ENCODE measurements around the gene EXOC4.
"Not testable (repeated sequence)": the region's sequence is repeated elsewhere in the genome, so short reads cannot be mapped to it uniquely, and the experiment has no call there.

EXOC4 gene

GRCh38 chr7:133320891-133321290, 68.0 kb downstream of the EXOC4 start:
- no peak for DNase-seq

GRCh38 chr7:133321366-133321765, 68.5 kb downstream of the EXOC4 start:
- DNase-seq = not testable (repeated sequence)

- not testable (repeated sequence) for DNase-seq
These were observed 73.9 kb downstream of the EXOC4 start for GRCh38 chr7:133326745-133327144.

GRCh38 chr7:133328021-133328420, 75.1 kb downstream of the EXOC4 start:
- DNase-seq = not testable (repeated sequence)

GRCh38 chr7:133330085-133330484, 77.2 kb downstream of the EXOC4 start:
- no peak for DNase-seq

- DNase-seq = no peak
These were observed 79.0 kb downstream of the EXOC4 start for GRCh38 chr7:133331861-133332260.

GRCh38 chr7:133339772-133340171, 86.9 kb downstream of the EXOC4 start:
- DNase-seq = no peak

DNA sequence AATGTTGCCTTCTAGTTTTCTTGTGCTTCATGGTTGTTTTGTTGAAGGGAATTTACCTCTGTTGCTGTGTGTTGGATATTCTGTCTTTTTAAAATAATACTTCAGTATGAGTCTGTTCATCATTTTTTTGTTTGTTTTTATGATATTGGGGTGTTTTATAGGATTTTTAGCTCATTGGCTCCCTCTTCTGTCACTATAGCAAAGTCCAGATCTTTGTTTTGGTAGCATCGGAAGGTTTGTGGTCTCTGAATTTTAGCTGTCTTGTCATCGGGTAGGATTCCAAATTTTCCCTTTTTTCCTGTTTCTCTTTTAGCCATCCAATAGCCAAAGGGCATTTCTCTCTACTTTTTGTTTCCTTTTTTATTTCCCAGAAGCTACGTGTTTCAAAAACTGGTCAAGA, 91.4 kb downstream of the EXOC4 start:
- peak; percentile 17 for DNase-seq

- DNase-seq = no peak
These were observed 93.0 kb downstream of the EXOC4 start for GRCh38 chr7:133345690-133346421.

- no peak for DNase-seq
These were observed 95.4 kb downstream of the EXOC4 start for GRCh38 chr7:133348250-133348649.

DNA sequence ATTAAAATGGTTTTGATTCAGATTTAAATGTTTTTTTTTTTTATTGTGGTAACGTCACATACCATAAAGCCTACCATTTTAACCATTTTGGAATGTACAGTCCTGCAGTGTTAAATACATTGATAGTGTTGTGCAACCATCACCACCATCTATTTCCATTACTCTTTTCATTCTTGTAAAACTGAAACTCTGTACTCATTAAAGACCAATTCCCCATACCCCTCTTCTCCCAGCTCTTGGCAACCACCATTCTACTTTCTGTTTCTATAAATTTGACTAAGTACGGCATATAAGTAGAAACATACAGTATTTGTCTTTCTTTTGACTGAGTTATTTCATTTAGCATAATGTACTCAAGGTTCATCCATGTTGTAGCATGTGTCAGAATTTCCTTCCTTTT, 96.2 kb downstream of the EXOC4 start:
- DNase-seq = no peak

GRCh38 chr7:133352430-133352829, 99.6 kb downstream of the EXOC4 start:
- DNase-seq = no peak

DNA sequence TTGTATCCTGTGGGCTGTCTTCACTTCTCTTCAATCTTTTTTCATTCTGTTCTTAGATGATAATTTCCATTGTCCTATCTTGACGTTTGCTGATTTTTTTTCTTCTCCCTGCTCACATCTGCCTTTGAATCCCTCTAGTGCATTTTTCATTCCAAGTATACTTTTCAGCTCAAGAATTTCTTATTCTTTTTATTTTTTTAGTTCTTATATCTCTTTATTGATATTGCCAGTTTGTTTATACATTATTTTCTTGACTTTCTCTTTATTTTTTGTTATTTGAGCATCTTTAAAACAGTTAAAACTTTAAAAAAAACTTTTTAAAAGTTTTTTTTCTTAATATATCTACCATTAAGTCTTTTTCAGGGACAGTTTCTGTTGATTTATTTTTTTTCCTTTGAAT, 100.9 kb downstream of the EXOC4 start:
- DNase-seq = no peak

DNA sequence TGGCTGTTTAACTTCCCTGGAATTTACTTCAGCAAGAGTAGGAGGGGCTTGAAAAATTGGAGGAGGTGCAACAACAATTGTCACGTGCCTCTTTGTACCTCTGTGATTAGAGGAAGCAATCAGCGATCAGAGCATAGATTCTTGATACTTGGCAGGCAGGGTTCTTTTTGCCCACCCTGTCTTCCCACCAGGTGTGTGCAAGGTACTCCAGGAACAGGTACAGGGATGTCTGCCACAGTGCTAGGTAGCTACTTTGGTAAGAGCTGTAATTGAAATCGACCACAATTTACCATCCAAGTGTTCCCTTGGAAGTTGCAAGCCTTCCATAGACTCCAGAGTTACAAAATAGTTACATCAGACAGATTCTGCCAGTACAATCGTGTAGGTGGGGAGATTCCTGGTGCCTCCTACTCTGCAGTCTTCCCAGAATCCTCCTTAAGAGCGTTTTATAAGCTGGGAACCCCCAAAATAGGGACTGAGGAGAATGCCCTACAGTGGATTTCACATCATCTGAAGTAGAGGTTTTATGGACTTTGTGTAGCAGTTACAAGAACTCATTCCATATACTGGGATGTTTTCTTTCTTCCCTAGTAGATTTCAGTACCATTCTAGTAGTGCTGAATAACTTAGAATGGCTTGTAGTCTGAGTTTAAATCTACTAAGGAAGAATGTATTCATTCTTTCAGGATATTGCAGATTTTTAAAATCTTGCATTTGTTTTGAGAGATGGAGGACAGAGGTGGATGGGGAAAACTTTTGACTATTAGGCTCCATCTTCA, 101.9 kb downstream of the EXOC4 start:
- DNase-seq = peak; percentile 15

GRCh38 chr7:133355325-133355708, 102.4 kb downstream of the EXOC4 start:
- DNase-seq = peak; percentile 84

- DNase-seq = no peak
These were observed 102.9 kb downstream of the EXOC4 start for GRCh38 chr7:133355822-133356221.

GRCh38 chr7:133358708-133359107, 105.8 kb downstream of the EXOC4 start:
- DNase-seq = peak; percentile 44

DNA sequence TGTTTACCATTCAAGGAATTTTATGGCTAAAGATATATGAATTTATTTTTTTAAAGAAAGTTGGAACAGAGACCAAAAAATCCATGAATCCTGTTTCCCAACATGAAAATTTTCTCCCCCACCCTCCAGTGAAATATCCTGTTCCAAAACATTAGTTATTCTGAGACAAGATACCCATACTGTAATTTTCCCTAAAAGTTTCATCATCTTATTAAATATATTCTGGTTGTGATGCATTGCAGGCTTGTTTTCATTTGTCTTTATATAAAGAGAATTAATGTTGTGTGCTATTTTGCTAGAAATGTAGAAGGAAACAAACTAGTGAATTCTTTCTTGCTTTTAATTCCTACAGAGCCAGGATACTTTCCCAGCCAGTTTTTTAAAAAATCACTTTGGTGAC, 106.6 kb downstream of the EXOC4 start:
- no peak for DNase-seq

GRCh38 chr7:133360201-133360600, 107.3 kb downstream of the EXOC4 start:
- no peak for DNase-seq

DNA sequence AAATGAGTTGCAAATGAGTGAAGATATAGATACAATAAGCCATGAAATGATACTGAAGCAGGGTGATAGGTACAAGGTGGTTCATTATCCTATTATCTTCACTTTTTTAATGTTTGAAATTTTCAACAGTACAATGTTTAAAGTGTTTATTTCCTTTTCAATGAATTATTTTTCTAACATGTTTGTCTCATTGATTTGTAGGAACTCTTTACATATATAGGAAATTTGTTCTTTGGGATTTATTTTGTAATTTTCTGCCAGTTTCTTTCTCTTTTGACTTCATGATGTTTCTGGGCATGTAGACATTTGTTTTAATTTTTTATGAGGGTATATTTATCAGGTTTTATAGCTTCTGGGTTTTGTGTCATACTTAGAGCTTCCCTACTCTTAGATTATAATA, 108.9 kb downstream of the EXOC4 start:
- no peak for DNase-seq

DNA sequence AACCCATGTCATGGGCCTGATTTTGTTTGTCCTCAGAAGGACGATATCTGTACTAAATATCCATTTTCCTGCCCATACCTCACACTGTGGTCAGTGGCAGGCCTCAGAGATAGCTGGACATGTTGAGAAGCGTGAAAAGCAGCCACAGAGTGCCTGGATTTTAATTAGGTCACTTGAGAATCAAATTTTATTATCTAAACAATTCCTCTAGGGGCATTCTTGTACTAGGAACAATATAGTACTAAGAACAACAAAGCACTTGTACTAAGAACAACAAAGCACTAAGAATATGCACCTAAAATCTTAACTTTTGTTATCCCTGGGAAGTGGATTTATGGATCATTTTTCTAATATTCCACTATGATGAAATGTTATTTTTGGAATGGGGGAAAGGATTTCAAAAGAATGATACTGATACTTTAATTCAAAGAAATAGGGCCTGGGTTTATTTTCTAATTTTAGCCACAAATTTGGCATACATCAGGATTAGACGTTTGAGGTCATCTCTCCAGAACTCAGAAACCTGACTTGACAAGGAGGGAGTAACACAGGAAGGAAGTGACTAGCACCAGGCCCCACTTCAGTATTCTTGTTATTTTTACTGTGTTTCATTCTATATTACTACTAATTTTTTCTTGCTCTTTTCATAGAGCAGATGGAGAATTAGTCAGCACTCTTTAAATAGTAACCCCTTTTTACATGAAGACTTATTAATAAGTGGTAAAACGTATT, 112.2 kb downstream of the EXOC4 start:
- DNase-seq = peak; percentile 61

GRCh38 chr7:133365917-133366316, 113.0 kb downstream of the EXOC4 start:
- DNase-seq = peak; percentile 44

- DNase-seq = no peak
These were observed 114.7 kb downstream of the EXOC4 start for GRCh38 chr7:133367561-133367960.

GRCh38 chr7:133369130-133369529, 116.3 kb downstream of the EXOC4 start:
- DNase-seq = no peak
